Activated CD4-positive, CD25-positive, alpha-beta regulatory T cell treated with anti-CD3 and anti-CD28 coated beads, Interleukin-2, amount 50 U/mL, for 24 hours (primary cell): ENCODE measurements around the gene TRPC4AP.
"Not testable (repeated sequence)": the region's sequence is repeated elsewhere in the genome, so short reads cannot be mapped to it uniquely, and the experiment has no call there.

Experiments
- ATAC-seq, 2 donors: fragments of 150-1000 bp; cut with Tn5 transposase; one replicate each; pipeline ENCODE4 v1.10.0; 2021; ENCODE audit warnings: mild to moderate bottlenecking in 1 of 2, moderate library complexity in 1 of 2

TRPC4AP gene

DNA sequence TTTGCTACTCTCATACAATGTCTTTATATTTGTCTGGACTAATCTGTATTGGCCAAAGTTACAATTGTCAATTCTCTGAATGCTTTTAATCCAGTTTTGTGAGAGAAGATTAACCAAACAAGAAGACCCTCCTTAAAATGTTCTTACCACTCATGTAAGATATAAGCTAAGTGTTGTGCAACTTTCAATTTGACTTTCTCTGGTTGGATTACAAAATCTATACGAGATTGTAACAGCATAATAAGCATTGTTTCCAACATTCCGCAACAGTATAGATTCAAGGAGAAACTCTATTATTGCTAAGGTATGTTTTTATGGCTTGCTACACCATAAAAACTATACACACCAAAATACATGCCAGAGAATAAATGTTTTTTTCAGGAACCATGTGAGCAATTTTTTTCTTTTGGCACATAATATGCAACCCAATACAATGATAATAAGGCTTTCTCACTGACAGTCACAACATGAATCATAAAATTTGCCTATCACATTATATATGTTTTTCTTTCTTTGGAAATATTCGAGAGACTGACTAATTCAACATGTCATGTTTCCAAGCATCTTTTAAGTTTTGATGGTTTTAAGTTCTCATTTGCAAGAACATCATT is 12.2 kb upstream of the TRPC4AP start:
- no peak for ATAC-seq

DNA sequence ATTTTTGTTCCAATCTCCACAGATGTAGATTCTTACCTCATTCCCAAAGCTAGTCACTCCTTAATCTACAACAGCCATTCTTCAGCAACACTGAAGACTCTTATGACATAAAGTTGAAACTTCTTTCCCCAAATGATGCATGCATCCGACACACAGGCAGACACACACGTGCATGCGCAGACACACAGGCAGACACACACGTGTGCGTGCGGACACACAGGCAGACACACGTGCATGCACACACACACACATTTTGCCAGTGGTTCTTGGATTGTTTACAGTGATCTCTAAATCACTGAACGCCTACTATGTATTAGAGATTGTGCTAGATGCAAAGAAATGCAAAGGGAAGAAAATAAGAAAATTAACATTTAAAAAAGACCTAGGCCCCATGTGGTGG is 9.0 kb upstream of the TRPC4AP start:
- no peak for ATAC-seq

DNA sequence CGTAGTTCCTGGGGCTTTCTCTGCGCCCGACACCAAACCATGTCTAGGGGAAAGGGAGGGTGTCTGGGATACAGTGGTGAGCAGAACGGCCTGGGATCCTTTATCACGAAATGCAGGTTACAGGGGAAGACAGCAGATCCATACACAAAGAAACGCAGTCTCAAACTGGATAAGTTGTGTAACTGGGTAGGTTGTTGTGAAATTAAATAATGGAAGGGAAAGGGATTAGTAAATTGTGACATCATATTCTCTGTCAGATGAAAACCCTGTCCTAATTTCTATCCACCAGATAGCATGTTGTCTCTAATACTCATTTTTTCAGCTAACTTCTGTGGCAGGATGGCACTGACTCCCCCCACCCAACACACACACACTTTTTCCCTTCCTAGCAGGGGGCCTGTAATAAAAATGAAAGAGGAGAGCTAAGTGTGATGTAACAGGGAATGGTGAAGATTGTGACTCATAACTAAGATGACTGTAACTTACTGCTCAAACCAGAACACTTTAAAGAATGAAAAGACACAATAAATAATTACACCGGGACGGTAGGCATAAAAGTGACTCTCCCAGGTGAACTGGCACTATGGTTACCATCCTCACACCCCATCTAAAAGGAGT is 769 bp upstream of the TRPC4AP start:
- peak; percentile 63 to 65 for ATAC-seq

DNA sequence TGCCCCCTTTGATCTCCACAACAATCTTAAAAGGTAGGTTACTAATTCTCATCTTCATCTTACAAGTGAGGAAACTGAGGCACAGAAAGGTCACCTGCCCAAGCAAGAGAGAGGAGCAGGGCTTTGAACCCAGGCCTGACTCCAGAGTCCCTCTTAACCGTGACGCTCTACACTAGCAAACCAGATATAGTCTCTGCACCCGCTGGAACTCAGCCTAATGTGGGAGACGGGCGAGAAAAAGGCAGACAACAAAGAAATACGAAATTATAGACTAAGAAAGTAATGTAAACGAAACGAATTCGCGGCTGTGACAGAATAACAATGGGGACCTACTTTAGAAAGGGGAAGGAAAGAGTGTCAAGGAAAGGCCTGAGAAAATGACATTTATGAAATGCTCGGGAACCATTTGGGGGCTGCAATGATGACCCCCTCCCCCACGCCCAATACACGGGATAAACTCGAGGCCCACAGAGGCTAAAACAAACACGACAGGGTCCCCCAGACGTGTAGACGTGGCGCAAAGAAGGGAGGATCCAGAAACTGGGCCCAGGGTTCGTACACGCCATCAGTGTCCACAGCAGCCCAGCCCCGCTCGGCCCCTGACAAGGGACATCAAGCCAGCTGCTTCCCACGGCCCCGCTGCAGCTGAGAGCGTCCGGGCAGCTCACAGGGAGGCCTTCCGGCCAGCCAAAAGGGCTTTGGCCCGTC is 637 bp downstream of the TRPC4AP start:
- no peak for ATAC-seq

DNA sequence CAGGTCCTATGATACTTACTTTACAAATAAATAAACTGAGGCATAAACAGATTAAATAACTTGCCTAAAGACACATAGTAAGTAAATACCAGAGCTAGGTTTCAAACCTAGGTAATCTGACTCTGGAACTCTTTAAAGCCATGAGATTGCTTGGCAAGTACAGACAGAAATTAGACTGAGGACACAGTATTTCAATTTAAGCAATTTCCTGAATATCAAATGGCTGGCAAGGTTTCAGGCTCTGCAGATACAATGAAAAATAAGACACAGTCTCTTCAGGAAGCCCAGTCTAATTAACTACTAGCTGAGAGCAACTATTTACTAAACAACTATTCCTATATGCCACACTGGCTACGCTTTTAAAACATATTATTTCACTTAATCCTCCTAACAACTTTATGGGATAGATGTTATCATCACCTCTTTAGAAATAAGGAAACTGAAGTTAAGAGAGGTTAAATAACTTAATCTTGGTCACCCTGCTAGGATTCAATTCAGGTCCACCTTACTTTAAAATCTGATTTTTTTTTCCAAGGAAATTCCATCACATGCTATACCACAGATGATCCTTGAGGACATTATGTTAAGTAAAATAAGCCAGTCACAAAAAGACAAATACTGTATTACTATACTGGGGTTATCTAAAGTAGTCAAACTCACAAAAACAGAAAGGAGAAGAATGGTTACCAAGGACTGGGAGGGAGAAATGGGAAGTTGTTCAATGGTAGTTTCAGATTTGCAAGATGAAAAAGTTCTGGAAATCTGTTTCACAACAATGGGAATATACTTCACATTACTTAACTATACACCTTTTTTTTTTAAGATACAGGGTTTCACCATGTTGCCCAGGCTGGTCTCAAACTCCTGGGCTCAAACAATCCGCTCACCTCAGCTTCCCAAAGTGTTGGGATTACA is 4.1 kb downstream of the TRPC4AP start:
- ATAC-seq, result no peak

DNA sequence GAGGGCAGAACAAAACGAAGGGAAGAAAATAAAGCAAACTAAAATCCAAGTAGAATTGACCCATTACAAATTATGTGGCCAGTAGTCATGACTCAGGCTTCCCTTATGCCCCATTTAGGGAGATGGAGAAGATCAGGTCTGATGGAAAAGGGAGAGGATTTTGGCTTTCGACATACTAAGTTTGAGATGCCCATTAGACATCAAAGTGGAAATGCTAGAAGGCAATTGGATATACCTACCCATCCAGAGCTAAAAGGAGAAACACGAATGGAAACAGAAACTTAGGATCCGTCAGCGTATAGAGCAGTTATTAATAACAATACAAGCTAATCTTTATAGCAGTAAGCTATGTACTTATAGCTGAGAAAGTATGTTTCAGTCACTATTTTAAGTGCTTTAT is 4.8 kb downstream of the TRPC4AP start:
- ATAC-seq, result no peak

DNA sequence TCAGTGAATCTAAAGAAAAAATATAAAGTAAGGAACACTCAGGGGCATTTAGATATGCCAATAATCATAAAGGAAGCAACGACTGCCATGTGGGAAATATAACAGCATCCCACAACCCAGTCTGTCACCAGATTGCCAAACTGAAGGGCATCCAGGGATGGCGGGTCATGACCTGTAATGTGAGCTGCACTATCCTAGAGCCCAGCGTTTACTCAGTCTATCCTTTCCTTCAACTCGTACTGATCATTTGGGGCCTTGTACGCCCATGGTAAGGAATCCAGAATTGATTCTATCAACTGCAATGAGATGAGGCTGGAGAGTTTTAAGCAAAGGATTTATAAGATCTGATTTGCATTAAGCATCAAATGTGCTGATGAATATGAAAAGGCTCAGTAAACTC is 5.3 kb downstream of the TRPC4AP start:
- ATAC-seq, result no peak

DNA sequence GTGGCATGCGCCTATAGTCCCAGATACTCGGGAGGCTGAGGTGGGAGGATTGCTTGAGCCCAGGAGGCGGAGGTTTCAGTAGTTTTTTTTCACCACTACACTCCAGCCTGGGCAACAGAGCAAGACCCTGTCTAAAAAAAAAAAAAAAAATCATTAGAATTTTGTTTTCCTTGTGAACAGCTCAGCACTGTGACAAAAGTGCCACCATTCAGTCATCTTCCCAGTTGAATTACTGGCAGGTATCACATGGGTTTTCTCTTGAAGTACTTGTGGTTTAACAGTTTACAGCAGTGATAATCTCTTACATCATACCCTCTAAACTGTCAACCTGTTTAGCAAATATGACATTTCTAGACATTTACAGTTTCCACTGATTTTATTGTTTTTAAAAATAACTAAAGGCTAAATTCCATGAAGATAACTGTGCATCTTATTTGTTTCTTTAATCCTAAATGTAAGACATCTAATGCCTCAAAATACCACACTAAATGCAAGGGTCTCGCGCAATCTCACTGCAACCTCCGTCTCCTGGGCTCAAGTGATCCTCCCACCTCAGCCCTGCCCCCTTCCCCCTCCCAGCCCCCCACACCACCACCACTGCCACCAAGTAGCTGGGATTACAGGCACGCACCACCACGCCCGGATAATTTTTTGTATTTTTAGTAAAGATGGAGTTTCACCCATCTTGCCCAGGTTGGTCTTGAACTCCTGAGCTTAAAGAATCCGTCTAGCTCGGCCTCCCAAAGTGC is 7.0 kb downstream of the TRPC4AP start:
- peak; percentile 93 to 94 for ATAC-seq

DNA sequence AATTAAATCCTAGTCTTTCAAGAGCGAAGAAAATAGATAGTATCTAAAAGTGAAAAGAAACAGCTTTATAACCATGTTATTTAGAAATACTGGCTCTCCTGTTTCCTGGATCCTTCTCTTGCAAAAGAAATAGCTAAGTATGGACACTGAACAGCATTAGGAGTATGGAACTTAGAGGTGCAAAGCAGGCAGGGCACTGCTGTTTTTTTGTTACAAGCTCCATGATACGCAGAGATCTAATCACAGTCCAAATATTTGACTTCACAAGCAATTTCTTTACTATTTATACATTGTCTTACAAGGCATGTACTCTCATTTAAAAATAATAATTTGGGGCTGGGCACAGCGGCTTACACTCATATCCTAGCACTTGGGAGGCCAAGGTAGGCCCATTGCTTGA is 7.6 kb downstream of the TRPC4AP start:
- no peak for ATAC-seq

DNA sequence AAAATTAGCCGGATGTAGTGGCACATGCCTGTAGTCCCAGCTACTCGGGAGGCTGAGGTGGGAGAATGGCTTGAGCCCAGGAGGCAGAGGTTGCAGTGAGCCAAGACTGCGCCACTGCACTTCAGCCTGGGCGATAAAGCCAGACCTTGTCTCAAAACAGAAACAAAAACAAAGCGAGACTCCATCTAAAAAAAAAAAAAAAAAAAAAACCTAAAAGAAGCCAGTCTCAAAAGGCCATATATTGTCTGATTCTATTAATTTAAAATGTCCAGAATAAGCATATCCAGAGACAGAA is 12.3 kb downstream of the TRPC4AP start:
- ATAC-seq, result not testable (repeated sequence)

DNA sequence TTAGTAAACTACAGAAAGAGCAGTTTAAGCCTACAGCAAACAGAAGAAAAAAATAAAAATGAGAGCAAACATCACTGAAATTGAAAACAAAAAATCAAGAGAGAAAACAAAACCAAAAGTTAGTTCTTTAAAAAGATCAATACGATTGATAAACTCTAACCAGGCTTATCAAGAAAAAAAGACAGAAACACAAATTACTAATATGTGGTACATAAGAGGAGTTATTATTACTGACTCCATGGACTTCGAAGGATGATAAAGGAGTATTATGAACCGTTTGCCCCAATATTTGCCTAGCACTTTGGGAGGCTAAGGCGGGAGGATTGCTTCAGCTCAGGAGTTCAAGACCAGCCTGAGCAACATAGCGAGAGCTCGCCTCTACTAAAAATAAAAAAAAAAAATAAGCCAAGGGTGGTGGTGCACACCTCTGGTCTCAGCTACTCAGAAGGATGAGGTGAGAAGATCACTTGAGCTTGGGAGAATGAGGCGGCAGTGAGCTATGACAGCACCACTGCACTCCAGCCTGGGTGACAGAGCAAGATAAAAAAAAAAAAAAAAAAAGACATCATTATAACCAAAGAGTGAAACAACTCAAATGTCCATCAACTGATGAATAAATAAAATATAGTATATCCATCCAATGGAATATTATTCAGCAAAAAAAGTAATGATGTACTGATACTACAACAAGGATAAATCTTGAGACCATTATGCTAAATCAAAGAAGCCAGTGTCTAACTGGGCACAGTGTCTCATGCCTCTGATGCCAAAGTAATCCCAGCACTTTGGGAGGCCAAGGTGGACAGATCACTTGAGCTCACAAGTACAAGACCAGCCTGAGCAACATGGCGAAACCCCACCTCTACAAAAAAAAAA is 12.9 kb downstream of the TRPC4AP start:
- peak; percentile 53 to 55 for ATAC-seq

DNA sequence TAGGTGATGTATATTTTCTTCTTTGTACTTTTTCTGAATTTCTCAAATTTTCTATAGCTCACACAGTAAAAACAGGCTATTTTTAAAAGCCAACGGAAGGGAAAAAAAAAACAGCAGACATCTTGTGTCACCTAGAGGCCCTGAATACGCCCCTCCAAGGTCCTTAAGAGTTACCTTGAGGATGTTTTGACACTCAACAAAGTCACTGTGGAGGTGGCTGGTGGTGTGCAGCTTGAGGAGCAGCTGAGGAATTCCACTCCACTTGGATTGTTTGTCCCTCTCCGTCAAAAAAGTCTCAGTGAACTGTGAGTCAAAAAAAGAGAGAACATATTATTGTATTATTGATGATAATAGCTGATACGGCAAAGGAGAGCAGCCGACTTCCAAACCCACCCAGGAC is 14.7 kb downstream of the TRPC4AP start:
- no peak for ATAC-seq

DNA sequence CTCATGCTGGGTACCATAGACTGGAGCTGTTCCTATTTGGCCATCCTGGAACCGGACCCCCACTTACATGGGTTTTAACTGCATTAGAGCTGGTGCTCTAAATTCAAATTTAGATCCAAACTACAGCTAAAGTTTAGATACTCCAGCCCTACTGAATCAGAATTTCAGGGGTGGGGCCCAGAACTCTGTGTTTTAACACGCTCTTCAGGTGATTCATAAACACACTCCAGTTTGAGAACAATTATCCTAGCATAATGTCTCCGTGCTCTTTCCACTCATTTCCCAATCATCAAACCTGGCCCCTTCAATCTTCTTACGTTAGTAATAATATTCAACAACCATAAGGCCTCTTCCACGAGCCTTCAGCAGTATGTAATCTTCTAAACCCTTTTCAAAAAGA is 15.3 kb downstream of the TRPC4AP start:
- no peak for ATAC-seq

DNA sequence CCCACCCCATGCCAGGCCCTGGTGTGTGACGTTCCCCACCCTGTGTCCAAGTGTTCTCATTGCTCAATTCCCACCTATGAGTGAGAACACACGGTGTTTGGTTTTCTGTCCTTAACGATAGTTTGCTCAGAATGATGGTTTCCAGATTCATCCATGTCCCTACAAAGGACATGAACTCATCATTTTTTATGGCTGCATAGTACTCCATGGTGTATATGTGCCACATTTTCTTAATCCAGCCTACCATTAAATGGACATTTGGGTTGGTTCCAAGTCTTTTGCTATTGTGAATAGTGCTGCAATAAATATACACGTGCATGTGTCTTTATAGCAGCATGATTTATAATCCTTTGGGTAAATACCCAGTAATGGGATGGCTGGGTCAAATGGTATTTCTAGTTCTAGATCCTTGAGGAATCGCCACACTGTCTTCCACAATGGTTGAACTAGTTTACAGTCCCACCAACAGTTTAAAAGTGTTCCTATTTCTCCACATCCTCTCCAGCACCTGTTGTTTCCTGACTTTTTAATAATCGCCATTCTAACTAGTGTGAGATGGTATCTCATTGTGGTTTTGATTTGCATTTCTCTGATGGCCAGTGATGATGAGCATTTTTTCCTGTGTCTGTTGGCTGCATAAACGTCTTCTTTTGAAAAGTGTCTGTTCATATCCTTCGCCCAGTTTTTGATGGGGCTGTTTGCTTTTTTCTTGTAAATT is 21.0 kb downstream of the TRPC4AP start:
- not testable (repeated sequence) for ATAC-seq

DNA sequence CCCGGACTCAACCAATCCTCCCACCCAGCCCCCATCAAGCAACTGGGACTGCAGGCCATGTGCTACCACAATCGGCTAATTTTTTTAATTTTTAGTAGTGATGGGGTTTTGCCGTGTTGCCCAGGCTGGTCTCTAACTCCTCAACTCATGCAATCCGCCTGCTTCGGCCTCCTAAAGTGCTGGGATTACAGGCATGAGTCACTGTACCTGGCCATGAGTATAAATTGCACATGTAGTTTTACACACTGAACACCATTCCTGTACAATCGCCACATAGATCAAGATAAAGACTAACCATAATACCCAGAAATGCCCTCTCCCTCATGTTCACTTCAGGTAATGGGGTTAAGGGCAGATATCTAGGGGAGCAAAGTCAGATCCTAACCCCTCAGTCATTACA is 26.4 kb downstream of the TRPC4AP start:
- no peak for ATAC-seq

DNA sequence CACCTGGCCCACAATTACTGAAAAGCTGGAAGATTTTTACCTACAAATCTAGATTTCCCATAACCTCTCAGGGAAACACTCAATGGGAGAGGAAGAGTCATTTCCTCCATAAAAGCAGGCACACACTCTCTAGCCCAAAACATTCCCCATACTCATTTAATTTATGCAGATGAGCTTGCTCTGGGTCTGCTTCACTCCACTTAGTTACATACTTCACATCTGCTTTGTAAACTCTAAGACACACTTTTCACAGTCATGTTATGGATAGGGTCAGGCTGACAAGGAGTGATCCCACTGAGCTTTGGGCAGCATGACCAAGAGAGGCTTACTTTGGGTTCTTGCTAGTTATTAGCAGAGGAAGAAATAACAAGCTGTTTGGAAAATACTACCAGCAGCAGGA is 27.4 kb downstream of the TRPC4AP start:
- ATAC-seq, result no peak

DNA sequence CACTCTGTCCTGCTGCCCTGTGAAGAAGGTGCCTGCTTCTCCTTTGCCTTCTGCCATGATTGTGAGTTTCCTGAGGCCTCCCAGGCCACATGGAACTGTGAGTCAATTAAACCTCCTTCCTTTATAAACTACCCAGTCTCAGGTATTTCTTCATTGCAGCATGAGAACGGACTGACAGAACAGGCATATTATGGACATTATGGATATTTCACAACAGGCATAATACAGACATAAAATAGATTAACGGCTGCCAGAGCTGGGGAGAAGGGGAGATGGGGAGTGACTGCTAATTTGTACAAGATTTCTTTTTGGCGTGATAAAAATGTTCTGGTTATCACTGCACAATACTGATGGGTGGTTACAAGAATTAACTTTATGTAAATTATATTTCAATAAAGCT is 29.4 kb downstream of the TRPC4AP start:
- no peak for ATAC-seq

DNA sequence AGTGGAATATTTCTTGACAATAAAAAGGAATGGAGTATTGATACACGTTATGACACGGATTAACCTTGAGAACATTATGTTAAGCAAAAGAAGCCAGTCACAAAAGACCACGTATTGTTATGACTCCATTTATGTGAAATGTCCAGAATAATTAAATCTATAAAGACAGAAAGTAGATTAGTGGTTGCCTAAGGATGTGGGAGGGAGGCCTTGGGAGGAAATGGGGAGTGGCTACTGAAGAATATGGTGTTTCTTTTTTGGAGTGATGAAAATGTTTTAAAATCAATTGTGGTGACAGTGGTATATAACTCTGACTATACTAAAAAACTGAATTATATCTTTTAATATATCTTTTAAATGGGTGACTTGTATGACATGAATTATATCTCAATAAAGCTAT is 30.1 kb downstream of the TRPC4AP start:
- no peak for ATAC-seq

DNA sequence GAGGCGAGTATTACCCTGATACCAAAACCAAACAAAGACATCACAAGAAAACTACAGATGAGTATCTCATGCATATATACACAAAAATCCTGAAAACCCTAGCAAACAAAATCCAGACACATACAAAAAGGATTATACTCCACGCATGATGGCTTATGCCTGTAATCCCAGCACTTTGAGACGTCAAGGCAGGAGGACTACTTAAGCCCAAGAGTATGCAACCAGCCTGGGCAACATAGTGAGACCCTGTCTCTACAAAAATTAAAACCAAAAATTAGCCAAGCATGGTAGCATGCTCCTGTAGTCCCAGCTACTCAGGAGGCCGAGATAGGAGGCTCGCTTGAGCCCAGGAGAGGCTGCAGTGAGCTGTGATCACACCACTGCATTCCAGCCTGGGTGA is 32.4 kb downstream of the TRPC4AP start:
- ATAC-seq, result no peak

DNA sequence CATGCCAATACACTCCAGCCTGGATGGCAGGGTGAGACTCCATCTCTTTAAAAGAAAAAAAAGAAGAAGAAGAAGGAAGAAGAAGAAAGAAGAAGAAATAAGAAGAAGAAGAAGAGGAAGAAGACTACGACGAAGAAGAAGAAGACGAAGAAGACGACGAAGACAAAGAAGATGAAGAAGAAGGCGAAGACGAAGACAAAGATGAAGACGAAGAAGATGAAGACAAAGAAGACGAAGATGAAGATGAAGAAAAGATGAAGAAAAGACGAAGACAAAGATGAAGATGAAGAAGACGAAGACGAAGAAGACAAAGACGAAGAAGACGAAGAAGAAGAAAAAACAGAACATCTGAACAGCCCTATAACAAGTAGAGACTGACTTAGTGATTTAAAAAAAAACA is 33.0 kb downstream of the TRPC4AP start:
- ATAC-seq, result no peak

DNA sequence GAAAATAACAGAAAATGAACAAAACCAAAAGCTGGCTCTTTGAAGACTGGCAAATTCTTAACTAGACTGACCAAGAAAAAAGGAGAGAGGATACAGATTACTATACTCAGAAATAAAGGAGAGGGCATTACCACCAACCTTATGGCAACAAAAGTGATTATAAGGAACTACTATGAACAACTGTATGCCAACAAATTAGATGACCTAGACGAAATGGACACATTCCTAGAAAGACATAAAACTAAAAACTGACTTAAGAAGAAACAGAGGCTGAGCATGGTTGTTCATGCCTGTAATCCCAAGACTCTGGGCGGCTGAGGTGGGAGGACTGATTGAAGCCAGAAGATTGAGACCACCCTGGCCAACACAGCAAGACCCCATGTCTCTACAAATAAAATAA is 33.5 kb downstream of the TRPC4AP start:
- no peak for ATAC-seq
